IMR-90 (cell line): Measurements from ENCODE around the gene RCE1. TPM values are rescaled to one million over a fixed set of nuclear protein-coding genes. Genes with fewer than 3 reads are reported as not detected.
A peak's percentile ranks its signal among the peaks of the same experiment; 100 is the strongest.

Experiments
- ATAC-seq: fragments of 200-7000 bp; cut with Tn5 transposase; 2 replicates; pipeline ENCODE4 v1.9.1; 2020; ENCODE audit warnings: low read depth, mild to moderate bottlenecking, moderate library complexity
- BruUV-seq: library from RNA; stranded (reverse); fragments of 400-500 nt; replicated peaks from 2 replicates; lab custom pipeline; 2021; lab: Mats Ljungman, UMichigan
- CTCF ChIA-PET: fragments of 300-600 bp; formaldehyde crosslinking; extraction: SDS; loops from one replicate; lab custom pipeline; 2021; ENCODE audit warnings: antibody characterized with exemption; lab: Yijun Ruan, JAX
- POLR2A ChIA-PET: fragments of 300-600 bp; sonication (Branson Sonifier 250); formaldehyde crosslinking; loops from one replicate; lab custom pipeline; 2022; ENCODE audit warnings: antibody characterized with exemption; ENCODE audit not compliant: unreplicated experiment; lab: Charles Lee
- DNase-seq: peaks from one replicate; pipeline ENCODE4 v3.0.0; 2013
- H2AFZ ChIP-seq: replicated peaks from 2 replicates; pipeline ENCODE3; 2013; ENCODE audit warnings: low read length, mild to moderate bottlenecking; ENCODE audit not compliant: poor library complexity
- H2AK5ac ChIP-seq: 2 replicates; pipeline ENCODE4 v1.6.1; 2013; ENCODE audit warnings: low read depth, low read length, inconsistent platforms
- H2AK9ac ChIP-seq: replicated peaks from 2 replicates; pipeline ENCODE3; 2013; ENCODE audit warnings: mild to moderate bottlenecking, low read depth, low read length, moderate library complexity; ENCODE audit not compliant: poor library complexity
- H2BK120ac ChIP-seq: 2 replicates; pipeline ENCODE4 v1.6.1; 2013; ENCODE audit warnings: low read depth, low read length, inconsistent platforms
- H2BK15ac ChIP-seq: 3 replicates; pipeline ENCODE4 v1.6.1; 2013; ENCODE audit warnings: low read depth, low read length, inconsistent platforms
- H2BK20ac ChIP-seq: 2 replicates; pipeline ENCODE4 v1.6.1; 2013; ENCODE audit warnings: low read depth, mild to moderate bottlenecking, inconsistent platforms, low read length, moderate library complexity
- H2BK5ac ChIP-seq: 2 replicates; pipeline ENCODE4 v1.6.1; 2013; ENCODE audit warnings: mild to moderate bottlenecking, low read depth, low read length, inconsistent platforms; ENCODE audit not compliant: poor library complexity, severe bottlenecking
- H3K14ac ChIP-seq: replicated peaks from 2 replicates; pipeline ENCODE4 v1.6.1; 2013; ENCODE audit warnings: low read depth, low read length, inconsistent platforms
- H3K18ac ChIP-seq: 2 replicates; pipeline ENCODE4 v1.6.1; 2013; ENCODE audit warnings: low read depth, low read length, control low read depth
- H3K23ac ChIP-seq: 2 replicates; pipeline ENCODE4 v1.6.1; 2013; ENCODE audit warnings: low read depth, low read length, inconsistent platforms
- H3K27ac ChIP-seq: 2 replicates; pipeline ENCODE4 v1.5.1; 2013; ENCODE audit warnings: mild to moderate bottlenecking, control low read depth, low read length; ENCODE audit not compliant: insufficient read depth
- H3K27me3 ChIP-seq: 2 replicates; pipeline ENCODE4 v1.6.1; 2013; ENCODE audit warnings: low read length; ENCODE audit not compliant: control insufficient read depth, insufficient read depth
- H3K36me3 ChIP-seq: 2 replicates; pipeline ENCODE4 v1.6.1; 2013; ENCODE audit warnings: low read length, mixed read lengths; ENCODE audit not compliant: control insufficient read depth, insufficient read depth
- H3K4ac ChIP-seq: 2 replicates; pipeline ENCODE4 v1.6.1; 2013; ENCODE audit warnings: low read depth, low read length, inconsistent platforms
- H3K4me1 ChIP-seq: 2 replicates; pipeline ENCODE4 v1.6.1; 2013; ENCODE audit warnings: low read length, mixed read lengths; ENCODE audit not compliant: control insufficient read depth, insufficient read depth
- H3K4me2 ChIP-seq: 2 replicates; pipeline ENCODE4 v1.6.1; 2013; ENCODE audit warnings: low read depth, mild to moderate bottlenecking, control low read depth, low read length, moderate library complexity
- H3K4me3 ChIP-seq: 2 replicates; pipeline ENCODE4 v1.5.1; 2013; ENCODE audit warnings: low read depth, mild to moderate bottlenecking, control low read depth, low read length, moderate library complexity; ENCODE audit not compliant: insufficient read depth
- H3K56ac ChIP-seq: 2 replicates; pipeline ENCODE4 v1.6.1; 2013; ENCODE audit warnings: low read length, inconsistent platforms; ENCODE audit not compliant: insufficient read depth; ENCODE audit errors: extremely low read depth
- H3K79me1 ChIP-seq, 2 experiments: 2 replicates each; pipeline ENCODE4 v1.6.1; 2013; ENCODE audit warnings: low read length in 2 of 2, inconsistent platforms in 1 of 2, low read depth in 1 of 2
- H3K9ac ChIP-seq: 2 replicates; pipeline ENCODE4 v1.6.1; 2013; ENCODE audit warnings: low read depth, low read length, control low read depth
- H3K9me1 ChIP-seq: 2 replicates; pipeline ENCODE4 v1.6.1; 2013; ENCODE audit warnings: low read length, inconsistent platforms; ENCODE audit not compliant: insufficient read depth
- H3K9me3 ChIP-seq: 2 replicates; pipeline ENCODE4 v1.6.1; 2013; ENCODE audit warnings: low read length; ENCODE audit not compliant: control insufficient read depth, insufficient read depth
- H4K20me1 ChIP-seq: 2 replicates; pipeline ENCODE4 v1.6.1; 2013; ENCODE audit warnings: low read length, inconsistent platforms; ENCODE audit not compliant: insufficient read depth
- H4K5ac ChIP-seq: 2 replicates; pipeline ENCODE4 v1.6.1; 2013; ENCODE audit warnings: mild to moderate bottlenecking, low read depth, low read length, control low read depth
- H4K8ac ChIP-seq, 2 experiments: 2 replicates each; pipeline ENCODE4 v1.6.1; 2013; ENCODE audit warnings: low read depth in 2 of 2, low read length in 2 of 2, control low read depth in 1 of 2, inconsistent platforms in 1 of 2
- H4K91ac ChIP-seq: 2 replicates; pipeline ENCODE4 v1.6.1; 2013; ENCODE audit warnings: low read depth, low read length, inconsistent platforms; ENCODE audit not compliant: insufficient read depth
- CHD1 ChIP-seq: IDR thresholded peaks from 2 replicates; pipeline ENCODE4 v1.6.1; 2012; ENCODE audit warnings: low read depth, low read length, improper control_type of control experiment
- MAFK ChIP-seq: IDR thresholded peaks from 2 replicates; pipeline ENCODE4 v1.6.1; 2012; ENCODE audit warnings: low read depth, low read length, improper control_type of control experiment
- MAZ ChIP-seq: IDR thresholded peaks from 2 replicates; pipeline ENCODE4 v1.6.1; 2012; ENCODE audit warnings: low read depth, mild to moderate bottlenecking, low read length, improper control_type of control experiment, moderate library complexity, borderline replicate concordance
- NFE2L2 ChIP-seq: fragments of 150-350 bp; IDR thresholded peaks from 2 replicates; pipeline ENCODE4 v1.6.1; 2016; ENCODE audit warnings: low read depth, mild to moderate bottlenecking, low read length
- POLR2A ChIP-seq: IDR thresholded peaks from 2 replicates; pipeline ENCODE4 v1.6.1; 2012; ENCODE audit warnings: mild to moderate bottlenecking, low read depth, low read length
- RAD21 ChIP-seq: IDR thresholded peaks from 2 replicates; pipeline ENCODE4 v1.6.1; 2012; ENCODE audit warnings: low read length, improper control_type of control experiment
- RFX5 ChIP-seq: IDR thresholded peaks from 2 replicates; pipeline ENCODE4 v1.8.0; 2012; ENCODE audit warnings: low read depth, mild to moderate bottlenecking, low read length, moderate library complexity
- WGBS, 2 experiments: methylation state at CpG; one replicate each; pipeline versions ENCODE4 v1.1.5 to v1.1.7; 2013; ENCODE audit warnings: missing lambda C conversion rate in 2 of 2; ENCODE audit not compliant: insufficient read length in 1 of 2; ENCODE audit errors: extremely low coverage in 2 of 2; 5-methylcytosine and 5-hydroxymethylcytosine counted together
- dilution Hi-C: fragments of 300-500 bp; cut with HindIII; formaldehyde crosslinking; loops from one replicate; pipeline ENCODE4 v1.14.3; 2018; ENCODE audit warnings: low sequenced_read_pairs; ENCODE audit not compliant: unreplicated experiment
- in situ Hi-C: fragments of 300-500 bp; cut with MboI; formaldehyde crosslinking; loops from 3 replicates; pipeline ENCODE4 v1.14.3; 2019; ENCODE audit warnings: low sequenced_read_pairs, inconsistent platforms, mixed read lengths
- intact Hi-C: fragments of 100-400 bp; cut with micrococcal nuclease; formaldehyde crosslinking; loops from 2 replicates; pipeline ENCODE4 v1.10.0; 2022
- polyA plus RNA-seq, 3 experiments: library from polyadenylated mRNA; depleted of rRNA; stranded (reverse); fragments of >200 nt; gene quantifications; 2 replicates each; pipeline ENCODE4 v1.2.3, GENCODE V29; 2012; ENCODE audit warnings: low replicate concordance in 1 of 3
- total RNA-seq: library from RNA; depleted of rRNA; stranded (reverse); fragments of >200 nt; gene quantifications from 2 replicates; pipeline ENCODE4 v1.2.3, GENCODE V29; 2012

RCE1 gene
- total and polyA plus RNA-seq, 2 of the 4 experiments (the other 2 are of a cell fraction) = 6.6 to 19.4 TPM

- Histone ChIP-seq H3K4ac (no peak overlapping the region), H2AK5ac (no peak overlapping the region), H3K79me1 (peaks cover 4 to 25% of the 10 kb centered on the region in 2 experiments), H2AK9ac (no peak overlapping the region), H4K5ac (no peak overlapping the region), H4K91ac (no peak overlapping the region), H3K14ac (no peak overlapping the region), H2AFZ (no peak overlapping the region), H3K4me3 (no peak overlapping the region), H3K18ac (no peak overlapping the region), H3K9ac (no peak overlapping the region), H3K4me1 (peaks cover 2% of the 10 kb centered on the region), H4K8ac (no peak overlapping the region), H2BK15ac (no peak overlapping the region), H3K9me3 (no peaks in the 10 kb centered on the region), H2BK120ac (no peak overlapping the region), H3K27me3 (no peaks in the 10 kb centered on the region), H3K9me1 (no peaks in the 10 kb centered on the region; the same call in 1 of the 2 replicates), H2BK20ac (no peak overlapping the region), H3K36me3 (peaks cover 54% of the 10 kb centered on the region), H3K56ac (no peak overlapping the region), H3K23ac (no peak overlapping the region), H4K20me1 (peaks cover 10% of the 10 kb centered on the region; the same call in 1 of the 2 replicates), H3K4me2 (no peak overlapping the region), H3K27ac (no peak overlapping the region), H2BK5ac (no peak overlapping the region)
- CTCF ChIA-PET = no interaction called here
- WGBS, 2 experiments = 96% methylated on average over 12 of the region's 28 CpGs; no CpG with 5 or more reads in 1 of the 2 experiments
- POLR2A ChIA-PET = no interaction called here
- intact Hi-C loops = no loop called here
- ATAC-seq (no peak), DNase-seq (no peak)
- dilution Hi-C loops = no loop called here
- no peak for TF ChIP-seq MAZ
- TF ChIP-seq RAD21 = no peak
- no peak for TF ChIP-seq RFX5
- 0 out of 2 replicates have a peak, but pooled peaks have one; percentile 20 for TF ChIP-seq POLR2A
- TF ChIP-seq CHD1 = no peak
- no peak for TF ChIP-seq MAFK
- TF ChIP-seq NFE2L2 = no peak
- BruUV-seq = no TSS peak
- in situ Hi-C loops = no loop called here
Measured at GRCh38 chr11:66848671-66849500, 5.6 kb downstream of the RCE1 start.
